HCT116 (cell line): Measurements from ENCODE around the gene SCGB3A1. TPM values are rescaled to one million over a fixed set of nuclear protein-coding genes. Genes with fewer than 3 reads are reported as not detected.

Experiments used
- ATAC-seq: fragments of 200-7000 bp; cut with Tn5 transposase; 2 replicates; pipeline ENCODE4 v1.9.1; 2020; ENCODE audit warnings: mild to moderate bottlenecking, moderate library complexity
- BruUV-seq: library from RNA; stranded (reverse); fragments of 400-500 nt; replicated peaks from 2 replicates; lab custom pipeline; 2021; lab: Mats Ljungman, UMichigan
- CTCF ChIA-PET: fragments of 300-600 bp; sonication (Branson Sonifier 250); formaldehyde crosslinking; loops from one replicate; lab custom pipeline; 2021; ENCODE audit warnings: antibody characterized with exemption; lab: Charles Lee
- POLR2A ChIA-PET: fragments of 300-600, 350-600 bp; sonication (Branson Sonifier 250); formaldehyde crosslinking; loops from one replicate; lab custom pipeline; 2021; ENCODE audit warnings: antibody characterized with exemption; lab: Charles Lee
- RAD21 ChIA-PET, 2 experiments: fragments of 300-600 bp; sonication (Branson Sonifier 250); formaldehyde crosslinking; loops; one replicate each; lab custom pipeline; 2023; ENCODE audit warnings: low total read pairs in 2 of 2; ENCODE audit not compliant: uncharacterized antibody in 2 of 2, unreplicated experiment in 2 of 2, low non-redundant PET in 1 of 2; lab: Charles Lee
- DNase-seq: peaks from one replicate; pipeline ENCODE4 v3.0.0-alpha.2; 2010; ENCODE audit warnings: low read depth, low spot score
- H2AFZ ChIP-seq: fragments of 200-600 bp; shearing (Covaris generic), sonication (generic); 2 replicates; pipeline ENCODE4 v1.6.1; 2017; ENCODE audit warnings: low read depth, mixed run types, mixed read lengths, antibody characterized with exemption, low read length; ENCODE audit not compliant: poor library complexity, severe bottlenecking
- H3K27ac ChIP-seq: 2 replicates; pipeline ENCODE4 v1.5.1; 2012; ENCODE audit warnings: low read depth, low read length
- H3K27me3 ChIP-seq: fragments of 200-600 bp; sonication (generic); 2 replicates; pipeline ENCODE4 v1.6.1; 2016; ENCODE audit warnings: mixed run types, low read length, mixed read lengths; ENCODE audit not compliant: insufficient read depth
- H3K36me3 ChIP-seq, 2 experiments: fragments of 200-500 bp in 1 of 2; fragments of 200-600 bp in 1 of 2; sonication (Bioruptor generic) in 1 of 2; sonication (generic) in 1 of 2; 2 replicates each; pipeline versions ENCODE4 v1.5.1 to v1.6.1; 2014 to 2016; ENCODE audit warnings: low read length in 2 of 2, inconsistent platforms in 1 of 2, mixed read lengths in 1 of 2, mixed run types in 1 of 2; ENCODE audit not compliant: insufficient read depth in 2 of 2, control insufficient read depth in 1 of 2
- H3K4me1 ChIP-seq, 2 experiments: fragments of 200-600 bp in 1 of 2; sonication (generic) in 1 of 2; 2 replicates each; pipeline versions ENCODE4 v1.5.1 to v1.6.1; 2012 to 2017; ENCODE audit warnings: low read length in 2 of 2, inconsistent platforms in 1 of 2, mild to moderate bottlenecking in 1 of 2, mixed read lengths in 1 of 2, mixed run types in 1 of 2, moderate library complexity in 1 of 2; ENCODE audit not compliant: insufficient read depth in 2 of 2, control insufficient read depth in 1 of 2
- H3K4me2 ChIP-seq: fragments of 200-600 bp; sonication (generic); 2 replicates; pipeline ENCODE4 v1.6.1; 2017; ENCODE audit warnings: mixed run types, low read length, mixed read lengths
- H3K4me3 ChIP-seq, 2 experiments: fragments of 200-600 bp in 1 of 2; sonication (generic) in 1 of 2; replicated peaks in 1 of 2; 2 replicates each; pipeline ENCODE4 v1.5.1; 2011 to 2016; ENCODE audit warnings: low read length in 2 of 2, control low read depth in 1 of 2, low read depth in 1 of 2, mild to moderate bottlenecking in 1 of 2, mixed read lengths in 1 of 2, mixed run types in 1 of 2
- H3K79me2 ChIP-seq: fragments of 200-600 bp; sonication (generic); 2 replicates; pipeline ENCODE4 v1.6.1; 2017; ENCODE audit warnings: mild to moderate bottlenecking, mixed run types, low read length, moderate library complexity, mixed read lengths; ENCODE audit not compliant: insufficient read depth
- H3K9ac ChIP-seq: fragments of 200-600 bp; sonication (generic); 2 replicates; pipeline ENCODE4 v1.6.1; 2016; ENCODE audit warnings: low read length, mixed read lengths
- H3K9me2 ChIP-seq: fragments of 200-600 bp; sonication (generic), shearing (Covaris generic); 2 replicates; pipeline ENCODE4 v1.6.1; 2017; ENCODE audit warnings: mixed run types, mild to moderate bottlenecking, moderate library complexity; ENCODE audit not compliant: insufficient read depth
- H3K9me3 ChIP-seq, 2 experiments: fragments of 200-500 bp in 1 of 2; fragments of 200-600 bp in 1 of 2; sonication (Bioruptor generic) in 1 of 2; sonication (generic) in 1 of 2; 2 replicates each; pipeline ENCODE4 v1.6.1; 2014 to 2017; ENCODE audit warnings: low read length in 2 of 2, mixed read lengths in 2 of 2, inconsistent platforms in 1 of 2, low read depth in 1 of 2, mild to moderate bottlenecking in 1 of 2, mixed run types in 1 of 2, moderate library complexity in 1 of 2; ENCODE audit not compliant: control insufficient read depth in 1 of 2, insufficient read depth in 1 of 2
- H4K20me1 ChIP-seq: fragments of 200-600 bp; sonication (generic), shearing (Covaris generic); 2 replicates; pipeline ENCODE4 v1.6.1; 2017; ENCODE audit warnings: mixed run types, mild to moderate bottlenecking, moderate library complexity; ENCODE audit not compliant: insufficient read depth
- CBX3 ChIP-seq: IDR thresholded peaks from 2 replicates; pipeline ENCODE4 v1.6.1; 2012; ENCODE audit warnings: low read depth
- ELF1 ChIP-seq: IDR thresholded peaks from 2 replicates; pipeline ENCODE4 v1.6.1; 2012; ENCODE audit warnings: low read depth, borderline replicate concordance
- EZH2phosphoT487 ChIP-seq: fragments of 200-600 bp; IDR thresholded peaks from 2 replicates; pipeline ENCODE4 v1.6.1; 2018; ENCODE audit warnings: antibody characterized with exemption, borderline replicate concordance
- POLR2A ChIP-seq: IDR thresholded peaks from 2 replicates; pipeline ENCODE4 v1.7.0; 2011; ENCODE audit warnings: borderline replicate concordance; ENCODE audit not compliant: insufficient read depth, insufficient read length; ENCODE audit errors: extremely low read depth
- POLR2AphosphoS5 ChIP-seq: IDR thresholded peaks from 2 replicates; pipeline ENCODE4 v1.6.1; 2011; ENCODE audit warnings: mild to moderate bottlenecking, low read depth, low read length, moderate library complexity
- RAD21 ChIP-seq: IDR thresholded peaks from 2 replicates; pipeline ENCODE4 v1.6.1; 2012; ENCODE audit warnings: low read depth, mild to moderate bottlenecking
- SIN3A ChIP-seq: IDR thresholded peaks from 2 replicates; pipeline ENCODE4 v1.6.1; 2012; ENCODE audit warnings: low read depth
- SRF ChIP-seq: IDR thresholded peaks from 2 replicates; pipeline ENCODE4 v1.6.1; 2012; ENCODE audit warnings: low read depth
- YY1 ChIP-seq: IDR thresholded peaks from 2 replicates; pipeline ENCODE4 v1.6.1; 2011; ENCODE audit warnings: low read length, low read depth, moderate library complexity, mild to moderate bottlenecking; ENCODE audit not compliant: insufficient replicate concordance; ENCODE audit errors: extremely low read depth
- intact Hi-C: fragments of 100-400 bp; cut with micrococcal nuclease; formaldehyde crosslinking; loops from 2 replicates; pipeline ENCODE4 v1.10.0; 2022
- total RNA-seq: library from RNA; stranded (reverse); gene quantifications from one replicate; pipeline ENCODE4 v1.2.1, GENCODE V29; 2021; ENCODE audit not compliant: unreplicated experiment
- TF ChIP-seq, protein P1 (sequence below): IDR thresholded peaks from 2 replicates; pipeline ENCODE4 v1.6.1; 2012
- TF ChIP-seq, protein P2 (sequence below): IDR thresholded peaks from 2 replicates; pipeline ENCODE4 v1.6.1; 2011; ENCODE audit warnings: mild to moderate bottlenecking, low read length, moderate library complexity; ENCODE audit not compliant: insufficient replicate concordance; ENCODE audit errors: extremely low read depth
- TF ChIP-seq, protein P3 (sequence below): IDR thresholded peaks from 2 replicates; pipeline ENCODE4 v1.6.1; 2012
- TF ChIP-seq, protein P4 (sequence below), 3 experiments: fragments of 200-600 bp in 1 of 3; sonication (generic) in 1 of 3; IDR thresholded peaks in 2 of 3; conservative IDR thresholded peaks in 1 of 3; 2 replicates each; pipeline ENCODE4 v1.5.1; 2012 to 2017; ENCODE audit warnings: low read depth in 2 of 3, low read length in 2 of 3, antibody characterized with exemption in 1 of 3, borderline replicate concordance in 1 of 3, control low read depth in 1 of 3, mild to moderate bottlenecking in 1 of 3, mixed read lengths in 1 of 3, mixed run types in 1 of 3, moderate library complexity in 1 of 3; ENCODE audit not compliant: insufficient read depth in 1 of 3

The SCGB3A1 gene
- total RNA-seq, 1 experiment from 2014 or later = not detected

DNA sequence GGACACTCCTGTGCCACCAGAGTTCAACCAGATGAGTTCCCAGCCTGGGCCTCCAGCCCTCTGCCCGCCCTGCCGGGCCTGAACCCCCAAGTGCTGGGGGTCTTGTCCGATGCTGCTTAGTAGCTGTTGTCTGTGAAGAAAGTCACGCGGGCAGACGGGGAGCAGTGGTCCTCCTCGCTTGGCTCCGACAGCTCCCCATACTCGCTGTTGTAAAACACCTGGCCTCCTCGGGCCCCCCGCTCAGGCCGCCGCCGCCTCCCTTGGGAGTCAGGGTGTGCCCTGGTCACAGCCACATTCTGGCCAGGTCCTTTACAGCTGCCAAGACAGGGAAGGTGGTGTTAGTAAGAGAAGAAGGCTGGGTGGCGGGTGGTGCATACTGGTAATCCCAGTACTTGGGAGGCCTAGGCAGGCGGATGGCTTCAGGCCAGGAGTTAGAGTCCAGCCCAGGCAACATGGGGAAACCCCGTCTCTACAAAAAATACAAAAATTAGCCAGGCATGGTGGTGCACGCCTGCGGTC, 11.8 kb upstream of the SCGB3A1 start:
- Histone ChIP-seq H3K9ac (no peak overlapping the region), H3K36me3 (no peaks in the 10 kb centered on the region), H3K4me2 (no peak overlapping the region), H3K4me1 (0 out of 4 replicates have a peak, but pooled peaks cover 0 to 3% of the 10 kb centered on the region in 2 experiments), H3K9me2 (no peaks in the 10 kb centered on the region), H3K9me3 (no peaks in the 10 kb centered on the region), H3K27me3 (no peaks in the 10 kb centered on the region), H3K27ac (no peak overlapping the region), H3K79me2 (no peaks in the 10 kb centered on the region), H3K4me3 (no peak overlapping the region), H4K20me1 (no peaks in the 10 kb centered on the region), H2AFZ (no peak overlapping the region)
- ATAC-seq = no peak
- intact Hi-C loops = no loop called here
- no TSS peak for BruUV-seq
- ChIA-PET RAD21 (no interaction called here), CTCF (no interaction called here), POLR2A (no interaction called here)
- no peak for TF ChIP-seq ELF1
- TF ChIP-seq, protein P1, sequence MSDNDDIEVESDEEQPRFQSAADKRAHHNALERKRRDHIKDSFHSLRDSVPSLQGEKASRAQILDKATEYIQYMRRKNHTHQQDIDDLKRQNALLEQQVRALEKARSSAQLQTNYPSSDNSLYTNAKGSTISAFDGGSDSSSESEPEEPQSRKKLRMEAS = no peak
- DNase-seq = no peak

DNA sequence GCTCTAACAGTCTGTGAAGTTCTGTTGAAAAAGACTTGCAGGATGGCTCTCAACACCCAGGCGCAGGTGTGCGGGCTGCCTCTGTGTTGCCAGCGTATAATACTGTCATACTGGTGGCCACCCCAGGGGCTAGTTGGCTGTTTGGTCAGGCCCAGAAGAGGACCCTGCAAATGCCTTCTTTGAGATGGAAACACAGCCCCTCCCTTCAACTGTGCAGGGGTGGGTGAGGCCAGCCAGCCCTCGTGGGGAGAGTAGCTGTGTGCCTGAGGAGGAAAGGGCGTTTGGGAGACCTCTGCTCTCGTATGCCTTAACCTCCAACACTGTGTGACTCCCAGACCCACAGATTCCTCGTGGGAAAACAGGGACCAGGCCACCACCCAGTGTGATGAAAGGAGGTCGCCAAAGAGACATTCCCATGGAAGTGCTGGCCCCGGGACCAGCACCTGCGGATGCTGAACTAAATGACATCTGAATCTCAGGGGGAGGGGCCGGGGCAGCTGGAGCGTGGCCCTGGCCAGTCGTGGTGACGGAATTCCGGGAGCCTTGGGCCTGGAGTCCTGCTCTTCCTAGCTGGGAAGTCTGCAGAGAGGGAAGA, 11.3 kb upstream of the SCGB3A1 start:
- H3K36me3 ChIP-seq = no peaks in the 10 kb centered on the region
- ChIA-PET RAD21 (no interaction called here), POLR2A (no interaction called here), CTCF (no interaction called here)
- no peak overlapping the region for H3K9ac ChIP-seq
- BruUV-seq = no TSS peak
- H3K4me1 ChIP-seq = 0 out of 4 replicates have a peak, but pooled peaks cover 0 to 3% of the 10 kb centered on the region in 2 experiments
- DNase-seq (no peak), ATAC-seq (no peak)
- no peaks in the 10 kb centered on the region for H3K27me3 ChIP-seq
- no peak overlapping the region for H2AFZ ChIP-seq
- H3K9me2 ChIP-seq = no peaks in the 10 kb centered on the region
- H3K4me3 ChIP-seq = no peak overlapping the region
- no peak overlapping the region for H3K27ac ChIP-seq
- H4K20me1 ChIP-seq = no peaks in the 10 kb centered on the region
- no peaks in the 10 kb centered on the region for H3K9me3 ChIP-seq
- no peak overlapping the region for H3K4me2 ChIP-seq
- intact Hi-C loops = no loop called here
- H3K79me2 ChIP-seq = no peaks in the 10 kb centered on the region
- TF ChIP-seq POLR2A (no peak), POLR2AphosphoS5 (no peak), RAD21 (no peak), SRF (no peak), YY1 (no peak), SIN3A (no peak), CBX3 (no peak), EZH2phosphoT487 (no peak)
- TF ChIP-seq, protein P2, sequence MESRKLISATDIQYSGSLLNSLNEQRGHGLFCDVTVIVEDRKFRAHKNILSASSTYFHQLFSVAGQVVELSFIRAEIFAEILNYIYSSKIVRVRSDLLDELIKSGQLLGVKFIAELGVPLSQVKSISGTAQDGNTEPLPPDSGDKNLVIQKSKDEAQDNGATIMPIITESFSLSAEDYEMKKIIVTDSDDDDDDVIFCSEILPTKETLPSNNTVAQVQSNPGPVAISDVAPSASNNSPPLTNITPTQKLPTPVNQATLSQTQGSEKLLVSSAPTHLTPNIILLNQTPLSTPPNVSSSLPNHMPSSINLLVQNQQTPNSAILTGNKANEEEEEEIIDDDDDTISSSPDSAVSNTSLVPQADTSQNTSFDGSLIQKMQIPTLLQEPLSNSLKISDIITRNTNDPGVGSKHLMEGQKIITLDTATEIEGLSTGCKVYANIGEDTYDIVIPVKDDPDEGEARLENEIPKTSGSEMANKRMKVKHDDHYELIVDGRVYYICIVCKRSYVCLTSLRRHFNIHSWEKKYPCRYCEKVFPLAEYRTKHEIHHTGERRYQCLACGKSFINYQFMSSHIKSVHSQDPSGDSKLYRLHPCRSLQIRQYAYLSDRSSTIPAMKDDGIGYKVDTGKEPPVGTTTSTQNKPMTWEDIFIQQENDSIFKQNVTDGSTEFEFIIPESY = no peak
- TF ChIP-seq, protein P3, sequence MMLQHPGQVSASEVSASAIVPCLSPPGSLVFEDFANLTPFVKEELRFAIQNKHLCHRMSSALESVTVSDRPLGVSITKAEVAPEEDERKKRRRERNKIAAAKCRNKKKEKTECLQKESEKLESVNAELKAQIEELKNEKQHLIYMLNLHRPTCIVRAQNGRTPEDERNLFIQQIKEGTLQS = no peak
- TF ChIP-seq, protein P4, sequence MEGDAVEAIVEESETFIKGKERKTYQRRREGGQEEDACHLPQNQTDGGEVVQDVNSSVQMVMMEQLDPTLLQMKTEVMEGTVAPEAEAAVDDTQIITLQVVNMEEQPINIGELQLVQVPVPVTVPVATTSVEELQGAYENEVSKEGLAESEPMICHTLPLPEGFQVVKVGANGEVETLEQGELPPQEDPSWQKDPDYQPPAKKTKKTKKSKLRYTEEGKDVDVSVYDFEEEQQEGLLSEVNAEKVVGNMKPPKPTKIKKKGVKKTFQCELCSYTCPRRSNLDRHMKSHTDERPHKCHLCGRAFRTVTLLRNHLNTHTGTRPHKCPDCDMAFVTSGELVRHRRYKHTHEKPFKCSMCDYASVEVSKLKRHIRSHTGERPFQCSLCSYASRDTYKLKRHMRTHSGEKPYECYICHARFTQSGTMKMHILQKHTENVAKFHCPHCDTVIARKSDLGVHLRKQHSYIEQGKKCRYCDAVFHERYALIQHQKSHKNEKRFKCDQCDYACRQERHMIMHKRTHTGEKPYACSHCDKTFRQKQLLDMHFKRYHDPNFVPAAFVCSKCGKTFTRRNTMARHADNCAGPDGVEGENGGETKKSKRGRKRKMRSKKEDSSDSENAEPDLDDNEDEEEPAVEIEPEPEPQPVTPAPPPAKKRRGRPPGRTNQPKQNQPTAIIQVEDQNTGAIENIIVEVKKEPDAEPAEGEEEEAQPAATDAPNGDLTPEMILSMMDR (IDR thresholded peaks at IDR 0.05 in 2 of 3, conservative IDR thresholded peaks at IDR 0.05 in 1 of 3; ENCODE audit: borderline replicate concordance in 1 of 3, insufficient read depth in 1 of 3, low read depth in 2 of 3, low read length in 2 of 3) = no peak
